ENCODE results near the gene SCFD2. TPM values are rescaled to one million over a fixed set of nuclear protein-coding genes. Genes with fewer than 3 reads are reported as not detected.

SCFD2 gene
- total and polyA plus RNA-seq, 10 of the 15 experiments (the other 5 are each of a cell fraction or from before 2014, with no cell fraction given): 4.8 to 37.6 (median 24.9) TPM

- ChIA-PET SMC1A (ENCODE audit: uncharacterized antibody, unreplicated experiment) (interaction anchor here (0.8 to 1.6 kb wide), 5 partner anchors 9 to 479 kb away, joined by 4 to 8 read pairs (median 4); no protein-coding TSS in a partner anchor), POLR2A (interaction anchor here (0.6 kb wide), 1 partner anchor 467 kb away, joined by 3 read pairs; no protein-coding TSS in a partner anchor)
Observed at GRCh38 chr4:53175640-53176039, 190.2 kb downstream of the SCFD2 start.

More at GRCh38 chr4:53175640-53176039, 190.2 kb downstream of the SCFD2 start:
- peaks cover 13% of the 10 kb centered on the region for H3K4me1 ChIP-seq (ENCODE audit: control insufficient read depth, insufficient read depth, low read length)
- no peak for DNase-seq (ENCODE audit: low read depth, low spot score)
- no peak for ATAC-seq
- ChIA-PET RAD21 (ENCODE audit: unreplicated experiment) (interaction anchor here (0.9 to 1.0 kb wide), 2 partner anchors 10 to 13 kb away, joined by 3 read pairs; no protein-coding TSS in a partner anchor), CTCF (interaction anchor here (0.8 to 1.1 kb wide), 2 partner anchors 10 to 160 kb away, joined by 3 read pairs; no protein-coding TSS in a partner anchor)
- TF ChIP-seq ZNF687 (IDR thresholded peaks at IDR 0.05) (no peak), NR2C2 (IDR thresholded peaks at IDR 0.05; ENCODE audit: borderline replicate concordance, control insufficient read depth, insufficient read length, low read depth) (no peak), ZNF207 (IDR thresholded peaks at IDR 0.05; ENCODE audit: borderline replicate concordance) (no peak), RELB (IDR thresholded peaks at IDR 0.05; ENCODE audit: low read depth) (no peak), ZNF24 (IDR thresholded peaks at IDR 0.05) (no peak), RAD21 (IDR thresholded peaks at IDR 0.05; ENCODE audit: insufficient read depth, low read depth, low read length) (no peak), NR2C1 (IDR thresholded peaks at IDR 0.05) (no peak), FOXK2 (IDR thresholded peaks at IDR 0.05) (no peak), TCF7 (IDR thresholded peaks at IDR 0.05; ENCODE audit: borderline replicate concordance) (no peak)
- no peaks in the 10 kb centered on the region for H3K36me3 ChIP-seq (ENCODE audit: control insufficient read depth in 2 of 2, insufficient read depth in 2 of 2, low read length in 1 of 2)
- H3K27ac ChIP-seq (ENCODE audit: control insufficient read depth, insufficient read depth): no peak overlapping the region
- no peaks in the 10 kb centered on the region for H3K27me3 ChIP-seq (replicated peaks in 1 of 2; ENCODE audit: control insufficient read depth in 2 of 2, insufficient read depth in 2 of 2, low read length in 1 of 2)
- H3K9me3 ChIP-seq (replicated peaks; ENCODE audit: control insufficient read depth, insufficient read depth, low read length): peaks cover 2% of the 10 kb centered on the region; the same call in 2 of the 3 replicates
- no peak for FAIRE-seq
- intact Hi-C loops (cut with micrococcal nuclease; ENCODE audit: unreplicated experiment): loop anchor here (5.0 kb wide), 2 partner anchors 143 to 527 kb away; no protein-coding TSS in a partner anchor
- H3K79me2 ChIP-seq (ENCODE audit: control insufficient read depth, insufficient read depth, low read length): no peaks in the 10 kb centered on the region
- H4K20me1 ChIP-seq (ENCODE audit: control insufficient read depth, insufficient read depth): no peaks in the 10 kb centered on the region
- no TSS peak for BruUV-seq (replicated peaks)
- in situ Hi-C loops (cut with MboI): no loop called here
- H2AFZ ChIP-seq (ENCODE audit: control insufficient read depth, low read depth, low read length): no peak overlapping the region
- no peak overlapping the region for H3K9ac ChIP-seq (ENCODE audit: control insufficient read depth, insufficient read depth, low read length)
- H3K4me2 ChIP-seq (ENCODE audit: control insufficient read depth, insufficient read depth): no peak overlapping the region
- H3K4me3 ChIP-seq: no peak overlapping the region
